NCI-H1436 treated with DMSO at 0.1 percent for 48 hours (cell line): ENCODE data around the gene GOSR1.
A peak's percentile ranks its signal among the peaks of the same experiment; 100 is the strongest.
"Not testable (repeated sequence)": the region's sequence is repeated elsewhere in the genome, so short reads cannot be mapped to it uniquely, and the experiment has no call there.

Experiments
- DNase-seq: peaks from one replicate; lab custom pipeline; 2025; lab: John Stamatoyannopoulos, UW

The GOSR1 gene

DNA sequence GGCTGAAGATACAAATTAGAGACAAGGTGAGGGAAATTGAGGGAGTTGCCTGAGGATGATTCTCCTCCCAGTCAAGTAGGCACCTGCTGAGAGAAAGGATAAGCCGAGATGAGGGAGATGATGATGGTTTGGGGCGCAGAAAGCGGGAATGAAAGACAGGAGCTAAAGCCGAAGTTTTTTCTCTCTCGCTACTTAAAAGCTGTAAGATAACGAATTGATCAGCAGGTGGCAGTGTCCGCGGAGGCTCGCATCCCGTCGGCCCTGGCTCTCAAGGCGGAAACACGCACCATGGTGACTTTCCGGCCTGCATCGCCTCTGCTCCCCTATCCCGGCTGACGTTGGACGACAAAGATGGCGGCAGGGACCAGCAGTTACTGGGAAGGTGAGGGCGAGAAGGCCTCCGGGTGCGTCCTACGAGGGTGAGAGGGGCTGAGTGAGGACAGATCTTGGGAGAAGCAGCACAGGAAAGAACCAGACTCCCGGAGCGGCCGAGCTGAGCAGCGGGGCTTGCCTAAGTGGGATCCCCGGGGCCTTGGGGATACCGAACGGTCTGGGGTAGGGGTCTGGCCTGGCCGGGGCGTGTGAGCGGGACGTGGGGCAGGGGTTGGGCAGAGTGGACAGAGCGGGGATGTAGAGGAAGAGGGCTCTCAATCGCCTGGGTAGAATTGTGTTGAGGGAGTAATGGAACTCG is at the start of gene GOSR1:
Gene GOSR1, plus strand, starts transcription at position 326 of the 691 bp plus-strand sequence. Its CDS starts 26 bp downstream, at position 352.
- DNase-seq = peak; percentile 88

DNA sequence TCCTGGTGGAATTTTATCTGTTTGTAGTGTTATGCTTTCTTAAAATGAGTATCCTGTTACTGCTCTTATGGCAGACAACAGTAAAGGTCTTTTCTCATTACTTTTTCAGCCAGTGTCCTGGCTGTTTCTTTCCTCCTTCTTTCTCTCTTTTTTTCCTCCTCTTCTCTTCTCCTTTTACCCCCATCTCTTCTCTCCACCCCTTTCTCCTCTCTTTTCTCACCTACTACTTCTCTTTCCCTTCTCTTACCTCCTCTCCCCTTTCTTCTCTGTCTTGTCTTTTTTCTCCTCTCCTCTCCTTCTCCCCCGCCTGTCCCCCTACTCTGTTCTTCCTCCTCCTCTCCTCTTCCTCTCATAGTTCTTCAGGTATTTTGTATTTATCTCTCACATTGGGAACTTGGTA is 49.6 kb upstream of the GOSR1 start:
- DNase-seq = no peak

DNA sequence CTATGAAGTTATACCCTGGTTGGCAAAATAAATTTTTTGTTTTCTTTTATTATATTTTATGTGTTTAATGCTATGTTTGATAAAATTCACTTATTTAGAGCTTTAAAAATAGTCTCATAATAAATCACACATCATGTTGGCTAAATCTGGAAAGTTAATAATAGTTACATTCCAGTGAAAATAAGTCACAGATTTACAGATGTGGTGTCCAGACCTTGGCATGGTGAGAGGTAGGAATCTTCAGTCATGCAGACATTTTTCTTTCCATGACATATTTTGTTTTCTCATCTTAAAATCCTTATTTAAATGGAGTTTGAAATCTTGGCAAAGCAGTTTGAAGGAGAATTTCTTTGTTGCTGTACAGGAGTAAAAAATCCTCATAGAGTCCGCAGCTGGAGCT is 48.1 kb upstream of the GOSR1 start:
- no peak for DNase-seq

DNA sequence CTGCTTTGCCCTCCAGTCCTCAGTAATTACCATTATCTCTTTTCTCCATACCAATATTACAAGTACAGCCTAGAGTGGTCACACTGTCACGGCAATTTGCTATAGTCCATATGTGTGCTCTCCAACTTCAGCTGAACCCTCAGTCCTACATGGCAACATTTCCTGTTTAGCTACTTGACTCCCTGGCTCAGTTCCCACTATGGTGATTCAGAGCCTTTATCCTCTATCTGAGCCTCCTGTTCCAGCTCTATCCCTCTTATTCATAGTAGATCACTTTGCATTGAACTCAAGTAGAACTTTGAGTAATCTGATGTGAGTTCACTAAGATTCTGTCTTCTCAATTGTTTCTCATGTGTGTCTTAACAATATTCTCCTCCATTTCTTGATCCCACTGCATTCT is 43.7 kb upstream of the GOSR1 start:
- no peak for DNase-seq

DNA sequence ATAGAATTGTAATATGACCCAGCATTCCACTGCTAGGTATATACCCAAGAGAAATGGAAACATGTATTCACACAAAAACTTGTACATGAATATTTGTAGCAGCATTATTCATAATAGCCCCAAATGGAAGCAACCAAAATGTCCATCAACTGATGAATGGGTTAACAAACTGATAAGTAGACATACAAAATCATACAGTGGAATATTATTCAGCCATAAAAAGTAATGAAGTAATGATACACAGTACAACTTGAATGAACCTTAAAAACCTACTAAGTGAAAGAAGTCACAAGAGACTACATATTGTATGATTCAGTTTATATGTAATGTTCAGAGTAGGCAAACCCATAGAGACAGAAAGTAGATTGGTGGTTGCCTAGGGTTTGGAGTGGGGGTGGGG is 40.5 kb upstream of the GOSR1 start:
- no peak for DNase-seq

DNA sequence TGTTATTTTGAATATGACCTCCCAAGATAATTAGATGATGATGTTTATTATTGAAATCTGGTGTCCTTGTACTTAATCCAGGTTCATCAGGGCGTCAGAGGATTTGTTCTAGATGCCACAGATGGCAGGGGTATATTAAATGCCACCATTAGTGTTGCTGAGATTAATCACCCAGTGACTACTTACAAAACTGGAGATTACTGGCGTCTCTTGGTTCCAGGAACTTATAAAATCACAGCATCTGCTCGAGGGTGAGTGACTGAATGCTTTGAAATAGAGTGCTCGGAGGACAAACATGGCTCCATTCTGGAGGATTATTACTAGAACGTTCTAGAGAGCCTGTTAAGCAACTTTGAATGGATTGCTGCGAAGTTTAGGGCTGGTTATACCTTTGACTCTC is 33.5 kb upstream of the GOSR1 start:
- DNase-seq = no peak

DNA sequence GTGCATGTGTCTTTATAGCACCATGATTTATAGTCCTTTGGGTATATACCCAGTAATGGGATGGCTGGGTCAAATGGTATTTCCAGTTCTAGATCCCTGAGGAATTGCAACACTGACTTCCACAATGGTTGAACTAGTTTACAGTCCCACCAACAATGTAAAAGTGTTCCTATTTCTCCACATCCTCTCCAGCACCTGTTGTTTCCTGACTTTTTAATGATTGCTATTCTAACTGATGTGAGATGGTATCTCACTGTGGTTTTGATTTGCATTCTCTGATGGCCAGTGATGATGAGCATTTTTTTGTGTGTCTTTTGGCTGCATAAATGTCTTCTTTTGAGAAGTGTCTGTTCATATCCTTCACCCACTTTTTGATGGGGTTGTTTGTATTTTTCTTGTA is 30.6 kb upstream of the GOSR1 start:
- DNase-seq = not testable (repeated sequence)

DNA sequence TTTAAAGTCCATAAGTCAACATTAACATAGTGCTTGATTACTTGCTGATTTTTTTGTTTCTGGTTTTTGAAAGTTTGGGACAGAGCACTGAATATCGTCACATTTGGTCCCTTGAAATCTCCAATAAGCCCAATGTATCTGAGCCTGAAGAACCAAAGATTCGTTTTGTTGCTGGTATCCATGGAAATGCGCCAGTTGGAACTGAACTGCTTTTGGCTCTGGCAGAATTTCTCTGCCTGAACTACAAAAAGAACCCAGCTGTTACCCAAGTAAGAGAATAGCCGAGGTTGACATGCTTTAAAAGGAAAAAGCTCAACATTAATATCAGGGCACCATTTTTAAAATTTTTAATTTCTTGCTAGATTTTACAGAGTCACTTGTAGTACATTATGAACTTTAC is 27.7 kb upstream of the GOSR1 start:
- no peak for DNase-seq

DNA sequence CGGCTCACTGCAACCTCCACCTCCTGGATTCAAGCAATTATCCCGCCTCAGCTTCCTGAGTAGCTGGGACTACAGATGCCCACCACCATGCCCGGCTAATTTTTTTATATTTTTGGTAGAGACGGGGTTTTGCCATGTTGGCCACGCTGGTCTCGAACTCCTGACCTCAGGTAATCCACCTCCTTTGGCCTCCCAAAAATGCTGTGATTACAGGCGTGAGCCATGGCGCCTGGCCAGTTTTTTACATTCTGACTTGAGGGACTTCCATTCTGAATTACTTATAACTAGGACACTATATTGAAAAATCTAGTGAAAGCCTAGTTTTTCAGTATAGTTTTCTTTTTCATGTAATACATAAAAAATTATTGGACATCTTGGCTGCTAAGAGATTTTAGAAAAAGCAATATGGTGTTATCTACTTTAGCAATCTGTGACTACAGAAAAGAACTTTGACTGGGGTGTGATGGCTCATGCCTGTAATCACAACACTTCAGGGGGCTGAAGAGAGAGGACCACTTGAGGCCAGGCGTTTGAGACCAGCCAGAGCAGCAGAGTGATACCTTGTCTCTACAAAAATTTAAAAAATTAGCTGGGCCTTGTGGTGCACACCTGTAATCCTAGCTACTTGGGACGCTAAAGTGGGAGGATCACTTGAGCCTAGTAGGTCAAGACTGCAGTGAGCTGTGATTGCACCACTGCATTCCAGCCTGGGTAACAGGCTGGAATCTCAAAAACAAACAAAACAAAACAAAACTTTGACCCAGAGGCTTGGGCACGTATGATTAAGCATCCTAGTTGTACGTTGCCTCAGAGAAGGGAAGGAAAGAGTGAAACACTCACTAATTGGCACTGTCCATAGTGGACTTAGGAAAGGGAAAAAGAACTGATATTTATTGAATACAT is 26.8 kb upstream of the GOSR1 start:
- DNase-seq = no peak

DNA sequence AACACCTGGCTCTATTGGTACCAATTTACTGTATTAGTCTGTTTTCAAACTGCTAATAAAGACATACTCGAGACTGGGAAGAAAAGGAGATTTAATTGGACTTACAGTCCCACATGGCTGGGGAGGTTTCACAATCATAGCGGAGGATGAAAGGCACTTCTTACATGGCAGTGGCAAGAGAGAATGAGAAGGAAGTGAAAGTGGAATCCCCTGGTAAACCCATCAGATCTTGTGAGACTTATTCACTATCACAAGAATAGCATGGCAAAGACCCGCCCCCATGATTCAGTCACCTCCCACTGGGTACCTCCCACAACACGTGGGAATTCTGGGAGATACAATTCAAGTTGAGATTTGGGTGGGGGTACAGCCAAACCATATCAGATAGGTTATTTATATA is 22.6 kb upstream of the GOSR1 start:
- DNase-seq = no peak

DNA sequence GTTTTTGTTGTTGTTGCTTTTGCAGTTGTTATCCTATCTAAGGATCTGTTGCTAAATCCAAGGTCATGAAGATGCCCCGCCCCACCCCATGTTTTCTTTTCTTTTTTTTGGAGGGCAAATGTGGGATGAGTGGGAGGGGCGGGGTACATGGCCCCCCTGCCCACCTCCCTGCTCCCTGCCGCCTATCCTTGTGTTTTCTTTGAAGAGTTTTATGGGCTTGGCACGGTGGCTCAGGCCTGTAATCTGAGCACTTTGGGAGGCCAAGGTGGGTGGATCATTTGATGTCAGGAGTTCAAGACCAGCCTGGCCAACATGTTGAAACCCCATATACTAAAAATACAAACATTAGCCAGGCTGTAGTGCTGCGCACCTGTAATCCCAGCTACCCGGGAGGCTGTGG is 18.8 kb upstream of the GOSR1 start:
- DNase-seq = no peak

DNA sequence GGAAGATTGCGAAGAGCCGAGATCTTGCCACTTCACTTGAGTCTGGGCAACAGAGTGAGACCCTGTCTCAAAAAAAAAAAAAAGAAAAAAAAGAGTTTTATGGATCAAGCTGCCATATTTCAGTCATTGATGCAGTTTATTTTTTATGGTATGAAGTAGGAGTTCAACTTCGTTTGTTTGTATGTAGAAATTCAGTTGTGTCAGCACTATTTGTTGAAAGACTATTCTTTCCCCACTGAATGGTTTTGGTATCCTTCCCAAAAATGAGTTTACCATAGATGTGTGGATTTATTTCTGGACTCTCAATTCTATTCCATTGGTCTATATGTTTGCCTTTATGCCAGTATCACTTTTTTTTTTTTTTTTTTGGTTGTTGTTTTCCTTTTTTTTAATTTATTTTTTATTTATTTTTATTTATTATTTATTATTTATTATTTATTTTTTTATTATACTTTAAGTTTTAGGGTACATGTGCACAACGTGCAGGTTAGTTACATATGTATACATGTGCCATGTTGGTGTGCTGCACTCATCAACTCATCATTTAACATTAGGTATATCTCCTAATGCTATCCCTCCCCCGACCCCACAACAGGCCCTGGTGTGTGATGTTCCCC is 18.3 kb upstream of the GOSR1 start:
- not testable (repeated sequence) for DNase-seq

DNA sequence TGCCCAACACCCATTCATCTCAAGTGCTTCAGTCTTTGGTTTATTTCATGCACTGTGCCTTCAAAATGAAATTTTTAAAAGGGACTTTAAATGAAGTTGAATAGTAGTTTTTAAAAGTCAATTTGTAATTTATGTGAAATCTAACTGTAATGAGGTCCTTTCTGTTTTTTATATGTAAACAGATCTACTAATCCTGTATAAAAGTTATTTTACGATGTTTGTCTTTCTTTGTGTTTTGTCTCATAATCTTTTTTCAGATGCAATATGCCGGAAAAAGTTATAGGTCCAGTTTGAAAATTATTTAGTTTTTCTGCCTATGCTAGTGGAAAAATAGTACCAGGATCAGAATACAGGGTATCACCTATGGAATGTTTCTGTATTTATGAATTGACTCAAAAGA is 8.7 kb upstream of the GOSR1 start:
- no peak for DNase-seq

DNA sequence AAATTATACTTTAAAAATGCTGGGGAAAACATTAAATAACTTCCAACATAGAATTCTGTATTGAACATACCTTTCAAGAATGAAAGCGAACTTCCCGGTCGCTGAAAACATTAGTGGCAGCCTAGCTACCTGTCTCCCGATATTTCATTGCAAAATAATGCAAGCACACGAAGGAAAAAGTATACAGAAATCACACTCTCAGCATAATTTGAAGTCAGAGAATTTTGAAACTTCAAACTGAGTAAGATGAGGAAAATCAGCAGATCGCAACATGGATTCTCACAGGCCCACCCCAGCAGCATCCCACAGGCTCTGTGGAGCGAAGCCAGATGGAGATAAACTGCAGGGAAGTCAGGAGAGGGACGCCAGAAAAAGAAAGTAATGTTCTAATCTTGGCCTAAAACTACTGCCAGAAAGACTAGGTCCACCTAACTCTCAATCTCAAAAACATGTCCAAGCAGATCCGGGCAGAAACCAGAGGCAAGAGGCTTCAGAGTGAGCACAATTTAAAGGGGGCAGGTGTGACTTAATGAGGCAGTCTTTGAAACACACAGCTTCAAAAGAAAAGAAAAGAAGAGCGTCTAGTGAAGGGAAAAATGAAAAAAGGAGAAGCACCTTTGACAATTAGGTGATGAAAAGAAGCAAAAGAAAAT is 4.8 kb upstream of the GOSR1 start:
- DNase-seq = no peak

DNA sequence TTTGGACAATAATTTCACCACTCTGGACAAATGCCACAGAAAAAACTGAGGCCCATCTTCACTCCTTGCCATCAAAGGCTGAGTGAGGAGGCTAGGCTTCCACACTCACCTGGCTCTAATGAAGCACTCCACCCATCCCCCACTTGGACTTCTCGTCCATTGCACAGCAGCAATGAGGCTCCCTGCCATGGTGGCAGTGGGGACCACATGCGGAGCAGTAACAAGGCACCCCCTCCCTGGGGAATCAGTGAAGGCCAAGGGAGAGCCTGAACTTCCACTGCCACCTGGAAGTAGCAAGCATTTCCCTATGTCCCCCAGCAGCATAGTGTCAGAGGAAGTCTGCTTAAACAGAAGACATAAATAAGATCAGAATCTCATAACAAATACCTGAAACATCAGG is 2.0 kb upstream of the GOSR1 start:
- DNase-seq = no peak

DNA sequence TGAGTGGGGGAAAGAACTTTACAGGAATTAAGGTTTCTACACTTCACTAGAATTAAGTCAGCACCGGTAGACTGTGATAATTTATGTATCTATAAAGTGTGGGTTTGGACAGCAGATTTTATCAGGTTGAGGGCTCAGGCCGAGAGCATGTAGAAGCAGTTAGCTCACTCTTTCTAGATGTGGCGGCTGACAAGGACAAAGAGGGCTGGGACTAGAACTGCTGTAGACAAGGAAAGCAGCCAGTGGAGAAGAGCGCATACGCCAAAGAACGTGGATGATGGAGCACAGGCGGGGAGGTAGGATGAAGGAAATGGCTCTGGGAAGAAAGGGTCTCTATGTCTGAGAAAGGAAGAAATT is 504 bp upstream of the GOSR1 start:
- no peak for DNase-seq

DNA sequence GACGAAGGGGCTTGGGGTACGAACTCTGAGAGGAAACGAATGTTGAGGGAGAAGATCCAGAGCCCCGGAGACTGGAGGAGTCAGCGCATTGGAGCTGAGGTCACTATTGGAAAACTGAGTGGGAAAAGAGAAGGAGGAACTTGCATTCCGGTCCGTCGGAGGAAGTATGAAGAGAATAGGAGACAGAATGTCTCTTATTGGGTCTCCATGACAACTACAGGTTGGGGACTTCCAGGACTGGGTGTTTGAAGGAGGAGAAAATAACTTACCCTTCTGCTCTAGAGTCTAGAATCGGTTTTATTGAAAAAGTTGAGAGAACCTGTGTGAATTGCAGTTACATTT is 537 bp downstream of the GOSR1 start:
- no peak for DNase-seq

DNA sequence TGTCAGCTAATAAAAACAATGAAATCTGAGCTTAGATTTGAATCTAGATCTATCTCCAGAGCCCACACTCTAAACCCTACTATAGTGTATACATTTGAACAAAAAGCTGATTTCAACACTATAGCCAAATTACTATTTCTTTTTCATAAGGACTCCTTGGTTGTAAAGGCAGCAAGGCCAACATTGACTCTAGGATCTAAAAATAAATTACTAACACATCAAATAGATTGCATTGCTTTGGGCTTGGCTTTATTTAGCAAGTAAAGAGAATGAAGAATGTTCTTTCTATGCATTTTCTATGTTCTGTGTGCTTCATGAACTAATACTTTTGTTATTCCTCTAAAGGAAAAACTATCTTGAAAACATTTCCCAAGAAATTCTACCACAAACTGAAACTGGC is 5.3 kb downstream of the GOSR1 start:
- no peak for DNase-seq

DNA sequence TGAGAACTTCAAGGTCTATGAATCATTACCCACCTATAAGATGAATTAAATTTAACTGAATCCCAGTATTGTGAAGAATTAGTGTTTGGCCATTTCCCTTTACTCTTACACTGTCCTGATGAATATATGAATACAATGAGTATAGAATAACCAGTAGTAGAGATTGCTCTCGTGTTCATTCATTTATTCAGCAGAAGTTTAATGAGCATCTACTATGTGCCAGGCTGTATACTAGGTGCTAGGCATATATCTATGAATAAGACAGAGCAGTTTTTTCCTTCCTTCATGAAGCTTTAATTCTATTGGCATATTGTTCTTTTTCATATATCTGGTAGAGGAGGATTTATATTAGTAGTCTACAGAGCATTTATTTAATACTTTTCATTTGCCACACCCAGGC is 6.0 kb downstream of the GOSR1 start:
- no peak for DNase-seq

DNA sequence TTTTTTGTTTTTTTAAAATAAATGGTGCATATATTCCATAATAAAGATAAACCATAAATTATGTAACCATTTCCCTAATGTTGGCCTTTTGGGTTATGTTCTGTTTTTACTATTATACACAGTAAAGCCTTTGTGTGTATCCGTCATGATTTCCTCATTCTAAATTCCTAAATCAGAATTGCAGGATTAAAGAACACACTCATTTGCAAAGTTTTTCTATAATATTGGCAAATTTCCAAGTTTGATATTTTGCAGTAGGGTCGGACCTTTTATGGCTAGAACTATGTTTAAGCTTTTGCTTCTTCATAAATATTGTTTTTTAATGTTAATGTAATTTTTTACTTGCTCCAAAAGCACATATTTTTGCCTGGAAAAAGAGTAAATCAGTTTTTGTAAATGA is 16.6 kb downstream of the GOSR1 start:
- DNase-seq = no peak

DNA sequence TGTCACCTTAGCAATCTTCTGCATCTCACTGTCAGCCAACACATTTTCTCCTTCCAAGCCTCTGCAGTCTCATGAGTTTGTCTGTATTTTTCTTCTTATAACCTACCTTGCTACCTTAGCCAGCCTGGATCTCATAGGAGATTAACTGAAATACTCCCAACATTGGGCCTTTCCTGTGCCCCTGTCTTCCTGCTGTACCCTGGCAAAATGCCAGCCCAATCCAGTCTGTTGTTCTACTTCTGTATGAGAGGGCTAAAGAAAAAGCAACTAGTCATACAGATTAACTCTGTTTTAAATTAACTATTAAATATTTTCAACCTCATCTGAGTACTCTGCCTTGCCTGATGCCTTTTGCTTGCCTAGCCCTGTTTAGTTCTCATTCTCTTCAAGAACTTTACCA is 18.4 kb downstream of the GOSR1 start:
- no peak for DNase-seq

DNA sequence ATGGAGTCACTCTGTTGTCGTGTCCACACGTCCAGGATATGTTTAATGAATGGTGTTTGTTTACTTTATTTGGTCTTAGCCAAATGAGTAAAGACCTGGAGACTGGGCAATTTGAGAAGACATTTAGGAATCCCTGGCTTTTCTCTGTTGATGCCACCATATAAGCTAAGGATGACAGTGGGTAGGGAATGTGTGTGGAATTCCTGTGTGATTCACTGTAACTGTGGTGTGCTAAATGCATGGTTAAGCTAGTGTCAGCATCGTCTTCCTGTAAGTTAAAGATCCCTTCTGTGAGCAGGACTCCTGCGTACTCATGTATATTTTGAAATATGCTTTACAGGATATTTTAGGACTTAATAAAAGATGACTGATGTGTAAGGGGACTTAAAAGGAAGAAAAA is 26.4 kb downstream of the GOSR1 start:
- no peak for DNase-seq
